ENCODE measurements around the gene HDDC3.

DNA sequence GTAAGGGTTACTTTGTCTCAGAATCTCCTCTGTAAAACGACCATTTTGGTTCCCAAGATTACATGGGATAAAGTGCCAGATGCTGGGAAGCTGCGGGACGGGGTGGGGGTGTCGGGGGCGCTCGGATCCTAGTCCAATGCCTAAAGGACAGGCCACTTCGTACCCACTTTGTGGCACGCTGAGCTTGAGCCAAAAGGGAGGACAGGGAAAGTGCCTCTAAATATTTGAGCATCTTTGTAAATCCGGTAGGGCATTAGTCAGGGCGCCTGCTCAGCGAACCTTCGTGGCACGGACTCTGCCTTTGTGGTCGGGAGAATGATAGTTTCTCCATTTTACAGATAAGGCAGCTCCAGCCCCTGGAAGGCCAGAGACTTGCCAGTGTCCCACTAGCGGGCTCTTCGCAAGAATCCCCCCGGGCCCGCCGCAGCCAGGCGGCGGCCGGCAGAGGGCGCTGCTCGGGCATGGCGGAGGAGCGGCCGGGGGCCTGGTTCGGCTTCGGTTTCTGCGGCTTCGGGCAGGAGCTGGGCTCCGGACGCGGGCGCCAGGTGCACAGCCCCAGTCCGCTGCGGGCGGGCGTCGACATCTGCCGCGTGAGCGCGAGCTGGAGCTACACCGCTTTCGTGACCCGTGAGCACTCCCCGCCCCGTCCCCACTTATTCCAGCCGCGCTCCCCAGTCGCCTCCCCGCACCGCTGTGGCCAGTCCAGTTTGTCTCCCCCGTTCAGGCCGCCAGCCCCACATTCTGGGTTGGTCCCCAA, 24.1 kb upstream of the HDDC3 start:
- TF ChIP-seq, protein P1, sequence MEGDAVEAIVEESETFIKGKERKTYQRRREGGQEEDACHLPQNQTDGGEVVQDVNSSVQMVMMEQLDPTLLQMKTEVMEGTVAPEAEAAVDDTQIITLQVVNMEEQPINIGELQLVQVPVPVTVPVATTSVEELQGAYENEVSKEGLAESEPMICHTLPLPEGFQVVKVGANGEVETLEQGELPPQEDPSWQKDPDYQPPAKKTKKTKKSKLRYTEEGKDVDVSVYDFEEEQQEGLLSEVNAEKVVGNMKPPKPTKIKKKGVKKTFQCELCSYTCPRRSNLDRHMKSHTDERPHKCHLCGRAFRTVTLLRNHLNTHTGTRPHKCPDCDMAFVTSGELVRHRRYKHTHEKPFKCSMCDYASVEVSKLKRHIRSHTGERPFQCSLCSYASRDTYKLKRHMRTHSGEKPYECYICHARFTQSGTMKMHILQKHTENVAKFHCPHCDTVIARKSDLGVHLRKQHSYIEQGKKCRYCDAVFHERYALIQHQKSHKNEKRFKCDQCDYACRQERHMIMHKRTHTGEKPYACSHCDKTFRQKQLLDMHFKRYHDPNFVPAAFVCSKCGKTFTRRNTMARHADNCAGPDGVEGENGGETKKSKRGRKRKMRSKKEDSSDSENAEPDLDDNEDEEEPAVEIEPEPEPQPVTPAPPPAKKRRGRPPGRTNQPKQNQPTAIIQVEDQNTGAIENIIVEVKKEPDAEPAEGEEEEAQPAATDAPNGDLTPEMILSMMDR (IDR thresholded peaks at IDR 0.05) = peak in 5 of 7 experiments; percentile 66 to 99 (median 93)
- TF ChIP-seq POLR2A (IDR thresholded peaks at IDR 0.05) (no peak), POLR2AphosphoS5 (IDR thresholded peaks at IDR 0.05) (peak in 1 of 3 donors; percentile 29)

Data from stomach (tissue), 4 donors.